K562 (cell line): ENCODE results near the gene PDZK1IP1. TPM values are rescaled to one million over a fixed set of nuclear protein-coding genes. Genes with fewer than 3 reads are reported as not detected.

Experiments used
- ARNT ChIP-seq, 2 experiments: fragments of 450-650 bp; IDR thresholded peaks; 2 replicates each; pipeline ENCODE4 v1.6.1; 2016; ENCODE audit warnings: mild to moderate bottlenecking in 1 of 2
- POLR3G ChIP-seq: IDR thresholded peaks from 2 replicates; pipeline ENCODE4 v1.6.1; 2011; ENCODE audit not compliant: insufficient read length, insufficient replicate concordance; ENCODE audit errors: extremely low read depth
- RBBP5 ChIP-seq: fragments of 200-600 bp; sonication (generic); IDR thresholded peaks from 2 replicates; pipeline ENCODE4 v1.6.1; 2012; ENCODE audit warnings: borderline replicate concordance, mild to moderate bottlenecking, low read length, control low read depth, inconsistent platforms; ENCODE audit not compliant: insufficient read depth, poor library complexity, severe bottlenecking
- SMC3 ChIP-seq: conservative IDR thresholded peaks from 2 replicates; pipeline ENCODE4 v1.6.1; 2011; ENCODE audit warnings: low read depth, low read length, improper control_type of control experiment; ENCODE audit not compliant: insufficient read depth
- SREBF1 ChIP-seq: fragments of 150-350 bp; IDR thresholded peaks from 2 replicates; pipeline ENCODE4 v1.6.1; 2014; ENCODE audit warnings: antibody characterized with exemption, low read depth, low read length, borderline replicate concordance
- TEAD2 ChIP-seq: fragments of 450-650 bp; IDR thresholded peaks from 2 replicates; pipeline ENCODE4 v1.6.1; 2016; ENCODE audit warnings: missing genetic modification characterization, control low read depth, missing compliant biosample characterization
- TSC22D4 ChIP-seq: fragments of 450-650 bp; IDR thresholded peaks from 2 replicates; pipeline ENCODE4 v1.6.1; 2016; ENCODE audit warnings: missing genetic modification characterization, missing biosample characterization, control low read depth
- XRCC4 ChIP-seq: IDR thresholded peaks from one replicate; pipeline ENCODE4 v1.6.1; 2011; ENCODE audit not compliant: insufficient read depth, insufficient read length; ENCODE audit errors: extremely low read depth
- YY1 ChIP-seq, 3 experiments: IDR thresholded peaks; 2 replicates each; pipeline ENCODE4 v1.6.1; 2011; ENCODE audit warnings: low read length in 2 of 3, mild to moderate bottlenecking in 2 of 3, moderate library complexity in 2 of 3, borderline replicate concordance in 1 of 3, control low read depth in 1 of 3, low read depth in 1 of 3; ENCODE audit not compliant: insufficient read depth in 3 of 3, insufficient replicate concordance in 2 of 3, control insufficient read depth in 1 of 3, insufficient read length in 1 of 3; ENCODE audit errors: extremely low read depth in 1 of 3
- polyA plus RNA-seq, 8 experiments: library from polyadenylated mRNA; depleted of rRNA in 4 of 8; stranded (reverse) in 5 of 8; unstranded in 3 of 8; fragments of >200 nt; fragmentation: Nextera tagmentation in 2 of 8; fragmentation: Illumina TruSeq in 1 of 8; extraction: Ambion mirVana in 2 of 8; extraction: Trizol in 1 of 8; gene quantifications; 2 replicates each; pipeline versions ENCODE4 v1.2.1 to v1.2.3, GENCODE V29; 2011 to 2014; ENCODE audit warnings: inconsistent platforms in 1 of 8, missing spikeins in 1 of 8
- total RNA-seq, 7 experiments: library from RNA; depleted of rRNA in 6 of 7; stranded (reverse); fragments of >200 nt in 6 of 7; fragmentation: Illumina TruSeq in 2 of 7; extraction: Trizol in 2 of 7; gene quantifications; 2 replicates each; pipeline versions ENCODE4 v1.2.1 to v1.2.3, GENCODE V29; 2011 to 2021; ENCODE audit warnings: low replicate concordance in 1 of 7
- TF ChIP-seq, protein P1 (sequence below): fragments of 250-450 bp; sonication (Bioruptor Pico); IDR thresholded peaks from 2 replicates; pipeline ENCODE4 v1.5.1; 2021; ENCODE audit warnings: mild to moderate bottlenecking
- TF ChIP-seq, protein P2 (sequence below): fragments of 450-650 bp; IDR thresholded peaks from 2 replicates; pipeline ENCODE4 v1.6.1; 2017; ENCODE audit warnings: mild to moderate bottlenecking, moderate library complexity
- TF ChIP-seq, protein P3 (sequence below): fragments of 450-650 bp; conservative IDR thresholded peaks from 2 replicates; pipeline ENCODE4 v1.6.1; 2016; ENCODE audit warnings: missing genetic modification characterization, low read depth, mild to moderate bottlenecking, control low read depth, missing compliant biosample characterization
- TF ChIP-seq, protein P4 (sequence below), 2 experiments: fragments of 200-800 bp in 1 of 2; sonication (Bioruptor generic) in 1 of 2; sonication (generic) in 1 of 2; formaldehyde crosslinking in 1 of 2; IDR thresholded peaks in 1 of 2; conservative IDR thresholded peaks in 1 of 2; 2 replicates each; pipeline versions ENCODE4 v1.5.0 to v1.6.1; 2016 to 2020; ENCODE audit warnings: missing compliant biosample characterization in 1 of 2, missing genetic modification characterization in 1 of 2, missing genetic modification reagents in 1 of 2
- TF ChIP-seq, protein P5 (sequence below), 2 experiments: fragments of 450-650 bp in 1 of 2; sonication (generic) in 1 of 2; formaldehyde crosslinking in 1 of 2; IDR thresholded peaks in 1 of 2; conservative IDR thresholded peaks in 1 of 2; 2 replicates each; pipeline versions ENCODE4 v1.6.1 to v1.8.1; 2016 to 2023; ENCODE audit warnings: mild to moderate bottlenecking in 2 of 2, moderate library complexity in 2 of 2, inconsistent platforms in 1 of 2, missing genetic modification reagents in 1 of 2
- TF ChIP-seq, protein P6 (sequence below), 3 experiments: fragments of 200-800 bp in 1 of 3; sonication (Bioruptor generic) in 1 of 3; sonication (generic) in 1 of 3; formaldehyde crosslinking in 1 of 3; IDR thresholded peaks; 2 replicates each; pipeline versions ENCODE4 v1.6.1 to v1.8.0; 2016 to 2022; ENCODE audit warnings: mild to moderate bottlenecking in 2 of 3, missing compliant biosample characterization in 2 of 3, missing genetic modification characterization in 2 of 3, missing genetic modification reagents in 1 of 3

Gene PDZK1IP1
- total and polyA plus RNA-seq, 9 of the 15 experiments (the other 6 are each of a cell fraction or from before 2014, with no cell fraction given): 0.17 to 0.68 (median 0.53) TPM; not detected in 2

DNA sequence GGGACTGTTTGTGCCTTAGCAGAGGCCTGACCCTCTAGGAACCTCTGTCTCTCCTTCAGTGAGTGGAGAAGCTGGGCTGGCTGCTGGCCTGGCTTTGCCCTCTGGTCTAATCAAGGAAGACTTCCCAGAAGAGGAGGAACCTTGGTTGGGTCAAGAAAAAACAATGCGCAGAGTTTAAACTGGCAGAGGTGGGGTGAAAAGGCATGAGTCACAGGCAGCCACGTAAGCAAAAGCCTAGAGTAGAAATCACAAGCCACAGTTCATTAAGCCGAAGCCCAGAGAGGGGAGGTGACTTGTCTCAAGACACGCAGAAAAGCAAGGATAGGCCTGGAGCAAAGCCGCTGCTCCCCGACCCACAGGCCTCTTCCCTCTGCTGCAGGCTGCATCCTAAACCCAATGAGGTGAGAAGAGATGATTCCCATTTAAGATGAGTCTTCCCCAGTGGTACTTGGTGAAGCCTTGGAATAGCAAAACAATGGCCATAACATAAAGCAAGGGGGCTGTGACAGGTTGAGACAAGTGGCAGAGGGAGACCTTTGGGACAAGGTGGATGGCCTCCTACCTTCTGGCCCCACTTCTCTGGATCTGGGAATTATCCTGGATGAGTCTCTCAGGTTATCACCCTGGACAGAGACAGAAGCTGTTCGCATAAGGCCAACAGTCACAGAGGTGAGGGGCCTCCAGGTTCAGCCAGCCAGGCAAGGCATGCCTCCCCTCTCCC is 7.7 kb downstream of the PDZK1IP1 start (continued):
- TF ChIP-seq SREBF1: no peak; the same call in 1 of the 2 replicates
- TF ChIP-seq, protein P1, sequence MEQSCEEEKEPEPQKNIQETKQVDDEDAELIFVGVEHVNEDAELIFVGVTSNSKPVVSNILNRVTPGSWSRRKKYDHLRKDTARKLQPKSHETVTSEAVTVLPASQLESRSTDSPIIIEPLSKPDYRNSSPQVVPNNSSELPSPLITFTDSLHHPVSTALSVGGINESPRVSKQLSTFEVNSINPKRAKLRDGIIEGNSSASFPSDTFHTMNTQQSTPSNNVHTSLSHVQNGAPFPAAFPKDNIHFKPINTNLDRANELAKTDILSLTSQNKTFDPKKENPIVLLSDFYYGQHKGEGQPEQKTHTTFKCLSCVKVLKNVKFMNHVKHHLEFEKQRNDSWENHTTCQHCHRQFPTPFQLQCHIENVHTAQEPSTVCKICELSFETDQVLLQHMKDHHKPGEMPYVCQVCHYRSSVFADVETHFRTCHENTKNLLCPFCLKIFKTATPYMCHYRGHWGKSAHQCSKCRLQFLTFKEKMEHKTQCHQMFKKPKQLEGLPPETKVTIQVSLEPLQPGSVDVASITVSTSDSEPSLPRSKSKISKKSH (CRISPR knock-in tag): no peak
- TF ChIP-seq TEAD2: peak; percentile 43; the same call in 1 of the 2 replicates
- TF ChIP-seq, protein P2, sequence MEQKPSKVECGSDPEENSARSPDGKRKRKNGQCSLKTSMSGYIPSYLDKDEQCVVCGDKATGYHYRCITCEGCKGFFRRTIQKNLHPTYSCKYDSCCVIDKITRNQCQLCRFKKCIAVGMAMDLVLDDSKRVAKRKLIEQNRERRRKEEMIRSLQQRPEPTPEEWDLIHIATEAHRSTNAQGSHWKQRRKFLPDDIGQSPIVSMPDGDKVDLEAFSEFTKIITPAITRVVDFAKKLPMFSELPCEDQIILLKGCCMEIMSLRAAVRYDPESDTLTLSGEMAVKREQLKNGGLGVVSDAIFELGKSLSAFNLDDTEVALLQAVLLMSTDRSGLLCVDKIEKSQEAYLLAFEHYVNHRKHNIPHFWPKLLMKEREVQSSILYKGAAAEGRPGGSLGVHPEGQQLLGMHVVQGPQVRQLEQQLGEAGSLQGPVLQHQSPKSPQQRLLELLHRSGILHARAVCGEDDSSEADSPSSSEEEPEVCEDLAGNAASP: no peak
- TF ChIP-seq, protein P3, sequence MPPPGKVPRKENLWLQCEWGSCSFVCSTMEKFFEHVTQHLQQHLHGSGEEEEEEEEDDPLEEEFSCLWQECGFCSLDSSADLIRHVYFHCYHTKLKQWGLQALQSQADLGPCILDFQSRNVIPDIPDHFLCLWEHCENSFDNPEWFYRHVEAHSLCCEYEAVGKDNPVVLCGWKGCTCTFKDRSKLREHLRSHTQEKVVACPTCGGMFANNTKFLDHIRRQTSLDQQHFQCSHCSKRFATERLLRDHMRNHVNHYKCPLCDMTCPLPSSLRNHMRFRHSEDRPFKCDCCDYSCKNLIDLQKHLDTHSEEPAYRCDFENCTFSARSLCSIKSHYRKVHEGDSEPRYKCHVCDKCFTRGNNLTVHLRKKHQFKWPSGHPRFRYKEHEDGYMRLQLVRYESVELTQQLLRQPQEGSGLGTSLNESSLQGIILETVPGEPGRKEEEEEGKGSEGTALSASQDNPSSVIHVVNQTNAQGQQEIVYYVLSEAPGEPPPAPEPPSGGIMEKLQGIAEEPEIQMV (tag): no peak
- no peak for TF ChIP-seq POLR3G
- TF ChIP-seq TSC22D4: no peak
- TF ChIP-seq RBBP5: peak; percentile 9
- TF ChIP-seq, protein P4, sequence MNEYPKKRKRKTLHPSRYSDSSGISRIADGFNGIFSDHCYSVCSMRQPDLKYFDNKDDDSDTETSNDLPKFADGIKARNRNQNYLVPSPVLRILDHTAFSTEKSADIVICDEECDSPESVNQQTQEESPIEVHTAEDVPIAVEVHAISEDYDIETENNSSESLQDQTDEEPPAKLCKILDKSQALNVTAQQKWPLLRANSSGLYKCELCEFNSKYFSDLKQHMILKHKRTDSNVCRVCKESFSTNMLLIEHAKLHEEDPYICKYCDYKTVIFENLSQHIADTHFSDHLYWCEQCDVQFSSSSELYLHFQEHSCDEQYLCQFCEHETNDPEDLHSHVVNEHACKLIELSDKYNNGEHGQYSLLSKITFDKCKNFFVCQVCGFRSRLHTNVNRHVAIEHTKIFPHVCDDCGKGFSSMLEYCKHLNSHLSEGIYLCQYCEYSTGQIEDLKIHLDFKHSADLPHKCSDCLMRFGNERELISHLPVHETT (CRISPR knock-in tag; conservative IDR thresholded peaks at IDR 0.05 in 1 of 2, IDR thresholded peaks at IDR 0.05 in 1 of 2): no peak
- TF ChIP-seq ARNT (IDR thresholded peaks at IDR 0.05): no peak
- TF ChIP-seq XRCC4: no peak
- no peak for TF ChIP-seq SMC3
- no peak for TF ChIP-seq YY1 (IDR thresholded peaks at IDR 0.05; ENCODE audit: borderline replicate concordance in 1 of 3, control insufficient read depth in 1 of 3, extremely low read depth in 1 of 3, insufficient read depth in 3 of 3, insufficient read length in 1 of 3, insufficient replicate concordance in 2 of 3, low read depth in 1 of 3, low read length in 2 of 3)
- TF ChIP-seq, protein P5, sequence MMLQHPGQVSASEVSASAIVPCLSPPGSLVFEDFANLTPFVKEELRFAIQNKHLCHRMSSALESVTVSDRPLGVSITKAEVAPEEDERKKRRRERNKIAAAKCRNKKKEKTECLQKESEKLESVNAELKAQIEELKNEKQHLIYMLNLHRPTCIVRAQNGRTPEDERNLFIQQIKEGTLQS (IDR thresholded peaks at IDR 0.05): peak; percentile 90
- TF ChIP-seq, protein P5 (CRISPR knock-in tag; conservative IDR thresholded peaks at IDR 0.05): no peak
- TF ChIP-seq, protein P6, sequence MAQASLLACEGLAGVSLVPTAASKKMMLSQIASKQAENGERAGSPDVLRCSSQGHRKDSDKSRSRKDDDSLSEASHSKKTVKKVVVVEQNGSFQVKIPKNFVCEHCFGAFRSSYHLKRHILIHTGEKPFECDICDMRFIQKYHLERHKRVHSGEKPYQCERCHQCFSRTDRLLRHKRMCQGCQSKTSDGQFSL (CRISPR knock-in tag; IDR thresholded peaks at IDR 0.05): no peak
- TF ChIP-seq, protein P6 (tag; IDR thresholded peaks at IDR 0.05): no peak
